Suprapubic skin (tissue), 4 donors: ENCODE data around the gene NDUFA12.

Experiments used
- EP300 ChIP-seq: sonication (generic); formaldehyde crosslinking; IDR thresholded peaks from one replicate; pipeline ENCODE4 v1.6.1; 2017; ENCODE audit warnings: antibody characterized with exemption
- POLR2A ChIP-seq, 2 donors: fragments of 450-650 bp; IDR thresholded peaks; one replicate each; pipeline ENCODE4 v1.6.1; 2017; ENCODE audit warnings: antibody characterized with exemption in 2 of 2, mild to moderate bottlenecking in 2 of 2, moderate library complexity in 2 of 2
- POLR2AphosphoS5 ChIP-seq, 3 donors: sonication (generic); formaldehyde crosslinking; IDR thresholded peaks; one replicate each; pipeline ENCODE4 v1.6.1; 2017; ENCODE audit warnings: antibody characterized with exemption in 3 of 3
- TF ChIP-seq, protein P1 (sequence below), 2 donors: fragments of 200-600 bp in 1 of 2; fragments of 450-650 bp in 1 of 2; sonication (generic) in 1 of 2; IDR thresholded peaks; one replicate each; pipeline ENCODE4 v1.5.1; 2016 to 2019; ENCODE audit warnings: antibody characterized with exemption in 2 of 2, mild to moderate bottlenecking in 1 of 2, moderate library complexity in 1 of 2

- TF ChIP-seq, protein P1, sequence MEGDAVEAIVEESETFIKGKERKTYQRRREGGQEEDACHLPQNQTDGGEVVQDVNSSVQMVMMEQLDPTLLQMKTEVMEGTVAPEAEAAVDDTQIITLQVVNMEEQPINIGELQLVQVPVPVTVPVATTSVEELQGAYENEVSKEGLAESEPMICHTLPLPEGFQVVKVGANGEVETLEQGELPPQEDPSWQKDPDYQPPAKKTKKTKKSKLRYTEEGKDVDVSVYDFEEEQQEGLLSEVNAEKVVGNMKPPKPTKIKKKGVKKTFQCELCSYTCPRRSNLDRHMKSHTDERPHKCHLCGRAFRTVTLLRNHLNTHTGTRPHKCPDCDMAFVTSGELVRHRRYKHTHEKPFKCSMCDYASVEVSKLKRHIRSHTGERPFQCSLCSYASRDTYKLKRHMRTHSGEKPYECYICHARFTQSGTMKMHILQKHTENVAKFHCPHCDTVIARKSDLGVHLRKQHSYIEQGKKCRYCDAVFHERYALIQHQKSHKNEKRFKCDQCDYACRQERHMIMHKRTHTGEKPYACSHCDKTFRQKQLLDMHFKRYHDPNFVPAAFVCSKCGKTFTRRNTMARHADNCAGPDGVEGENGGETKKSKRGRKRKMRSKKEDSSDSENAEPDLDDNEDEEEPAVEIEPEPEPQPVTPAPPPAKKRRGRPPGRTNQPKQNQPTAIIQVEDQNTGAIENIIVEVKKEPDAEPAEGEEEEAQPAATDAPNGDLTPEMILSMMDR (IDR thresholded peaks at IDR 0.05) = no peak
- TF ChIP-seq POLR2AphosphoS5 (IDR thresholded peaks at IDR 0.05) = no peak
- TF ChIP-seq POLR2A (IDR thresholded peaks at IDR 0.05) = no peak
- TF ChIP-seq EP300 = no peak
These were observed 25.6 kb downstream of the NDUFA12 start for GRCh38 chr12:94977766-94978468.
